Neuronal stem cell (in vitro differentiated cells): ENCODE results near the gene MGLL.

Experiments
- DNase-seq: peaks from one replicate; pipeline ENCODE4 v3.0.0-alpha.2; 2013; ENCODE audit warnings: low spot score
- H2AFZ ChIP-seq: one replicate; pipeline ENCODE4 v1.6.1; 2013; ENCODE audit warnings: mild to moderate bottlenecking, low read length, inconsistent platforms
- H2AK5ac ChIP-seq: 2 replicates; pipeline ENCODE4 v1.6.1; 2013; ENCODE audit warnings: low read depth, mild to moderate bottlenecking, inconsistent platforms, low read length, moderate library complexity, mixed read lengths
- H2BK120ac ChIP-seq: 2 replicates; pipeline ENCODE4 v1.6.1; 2013; ENCODE audit warnings: low read depth, mild to moderate bottlenecking, inconsistent platforms, low read length, moderate library complexity, mixed read lengths
- H2BK12ac ChIP-seq: one replicate; pipeline ENCODE4 v1.6.1; 2013; ENCODE audit warnings: low read length, inconsistent platforms
- H2BK15ac ChIP-seq: 2 replicates; pipeline ENCODE4 v1.6.1; 2013; ENCODE audit warnings: mild to moderate bottlenecking, low read length, inconsistent platforms, mixed read lengths
- H2BK5ac ChIP-seq: one replicate; pipeline ENCODE4 v1.6.1; 2013; ENCODE audit warnings: inconsistent platforms, mild to moderate bottlenecking, low read length, moderate library complexity
- H3K14ac ChIP-seq: one replicate; pipeline ENCODE4 v1.6.1; 2013; ENCODE audit warnings: low read length, inconsistent platforms
- H3K18ac ChIP-seq: 2 replicates; pipeline ENCODE4 v1.6.1; 2013; ENCODE audit warnings: low read length, inconsistent platforms
- H3K23ac ChIP-seq: 2 replicates; pipeline ENCODE4 v1.6.1; 2013; ENCODE audit warnings: low read depth, mild to moderate bottlenecking, mixed read lengths, low read length, inconsistent platforms; ENCODE audit not compliant: poor library complexity
- H3K27ac ChIP-seq: replicated peaks from 3 replicates; pipeline ENCODE4 v1.5.1; 2013; ENCODE audit warnings: low read length, inconsistent platforms
- H3K27me3 ChIP-seq, 3 experiments: 2 replicates each; pipeline ENCODE4 v1.6.1; 2013; ENCODE audit warnings: low read length in 3 of 3, mild to moderate bottlenecking in 2 of 3, inconsistent platforms in 1 of 3, low read depth in 1 of 3, mixed read lengths in 1 of 3, moderate library complexity in 1 of 3; ENCODE audit not compliant: control insufficient read depth in 3 of 3, insufficient read depth in 3 of 3
- H3K36me3 ChIP-seq, 2 donors: replicated peaks in 1 of 2; 2 replicates each; pipeline ENCODE4 v1.6.1; 2013; ENCODE audit warnings: low read length in 2 of 2; ENCODE audit not compliant: control insufficient read depth in 2 of 2, insufficient read depth in 2 of 2
- H3K4ac ChIP-seq: 2 replicates; pipeline ENCODE4 v1.6.1; 2013; ENCODE audit warnings: inconsistent platforms, mild to moderate bottlenecking, low read length, moderate library complexity
- H3K4me1 ChIP-seq, 2 donors: 1 replicate in 1 of 2; 2 replicates in 1 of 2; pipeline ENCODE4 v1.6.1; 2013; ENCODE audit warnings: low read length in 2 of 2, low read depth in 1 of 2; ENCODE audit not compliant: control insufficient read depth in 2 of 2, insufficient read depth in 1 of 2
- H3K4me2 ChIP-seq: one replicate; pipeline ENCODE4 v1.6.1; 2013; ENCODE audit warnings: mild to moderate bottlenecking, low read length, inconsistent platforms; ENCODE audit not compliant: insufficient read depth, poor library complexity, severe bottlenecking
- H3K4me3 ChIP-seq, 2 donors: 2 replicates each; pipeline ENCODE4 v1.5.1; 2013; ENCODE audit warnings: low read length in 2 of 2, mild to moderate bottlenecking in 2 of 2, inconsistent platforms in 1 of 2, moderate library complexity in 1 of 2
- H3K79me1 ChIP-seq: one replicate; pipeline ENCODE4 v1.6.1; 2013; ENCODE audit warnings: low read depth, mild to moderate bottlenecking, inconsistent platforms, low read length, moderate library complexity
- H3K9ac ChIP-seq: one replicate; pipeline ENCODE4 v1.6.1; 2013; ENCODE audit warnings: mild to moderate bottlenecking, low read depth, low read length, inconsistent platforms; ENCODE audit not compliant: poor library complexity
- H3K9me3 ChIP-seq, 2 donors: replicated peaks in 1 of 2; 2 replicates each; pipeline versions ENCODE3 to v1.6.1; 2013; ENCODE audit warnings: low read length in 2 of 2, mild to moderate bottlenecking in 2 of 2, inconsistent platforms in 1 of 2, low read depth in 1 of 2, mixed read lengths in 1 of 2, moderate library complexity in 1 of 2; ENCODE audit not compliant: control insufficient read depth in 2 of 2, insufficient read depth in 1 of 2
- H4K8ac ChIP-seq: one replicate; pipeline ENCODE4 v1.6.1; 2013; ENCODE audit warnings: low read depth, mild to moderate bottlenecking, inconsistent platforms, low read length, moderate library complexity
- H4K91ac ChIP-seq: one replicate; pipeline ENCODE4 v1.6.1; 2013; ENCODE audit warnings: low read length, low read depth, mild to moderate bottlenecking, inconsistent platforms; ENCODE audit not compliant: poor library complexity
- WGBS, 2 donors: extraction: QIAGEN DNeasy Blood & Tissue Kit; methylation state at CpG; one replicate each; pipeline ENCODE4 v1.1.7; 2013; ENCODE audit warnings: missing lambda C conversion rate in 2 of 2, mixed read lengths in 1 of 2; ENCODE audit not compliant: insufficient read length in 2 of 2, insufficient replicate concordance in 1 of 2; ENCODE audit errors: extremely low coverage in 2 of 2; 5-methylcytosine and 5-hydroxymethylcytosine counted together

Gene MGLL

DNA sequence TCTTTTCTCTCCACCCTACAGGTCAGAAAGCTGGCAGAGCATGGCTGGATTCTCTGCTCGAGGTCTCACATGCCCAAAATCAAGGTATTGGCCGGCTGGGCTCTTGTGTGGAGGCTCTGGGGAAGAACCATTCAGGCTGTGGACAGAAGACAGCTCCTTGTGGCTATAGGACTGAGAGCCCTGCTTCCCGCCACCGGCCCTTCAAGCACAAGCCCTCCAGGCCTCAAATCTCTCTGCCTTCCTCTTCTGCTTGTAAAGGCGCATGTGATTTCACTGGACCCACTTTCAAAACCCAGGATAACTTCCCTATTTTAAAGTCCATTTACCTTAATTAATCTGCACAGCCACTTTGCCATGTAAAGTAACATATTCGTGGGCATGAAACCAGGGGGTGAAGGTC, 36.2 kb upstream of the MGLL start:
- WGBS, 2 donors = no CpG with 5 or more reads among the region's 6 CpGs
- H3K4ac ChIP-seq = no peak overlapping the region
- H3K9ac ChIP-seq = no peak overlapping the region
- no peak overlapping the region for H2BK120ac ChIP-seq
- H3K36me3 ChIP-seq = no peaks in the 10 kb centered on the region
- H3K9me3 ChIP-seq = no peaks in the 10 kb centered on the region
- no peak overlapping the region for H3K18ac ChIP-seq
- H3K14ac ChIP-seq = no peak overlapping the region
- H3K27ac ChIP-seq = no peak overlapping the region
- no peak overlapping the region for H2BK5ac ChIP-seq
- no peak overlapping the region for H2AK5ac ChIP-seq
- H3K79me1 ChIP-seq = no peaks in the 10 kb centered on the region
- H2BK15ac ChIP-seq = no peak overlapping the region
- H3K23ac ChIP-seq = no peak overlapping the region
- no peak overlapping the region for H2AFZ ChIP-seq
- no peak for DNase-seq
- no peak overlapping the region for H3K4me2 ChIP-seq
- no peak overlapping the region for H3K4me3 ChIP-seq
- H2BK12ac ChIP-seq = no peak overlapping the region
- peaks cover 0 to 3% of the 10 kb centered on the region in 2 donors for H3K4me1 ChIP-seq
- H3K27me3 ChIP-seq = peaks cover 0 to 8% (median 0%) of the 10 kb centered on the region in 3 experiments
- no peak overlapping the region for H4K8ac ChIP-seq
- no peak overlapping the region for H4K91ac ChIP-seq

DNA sequence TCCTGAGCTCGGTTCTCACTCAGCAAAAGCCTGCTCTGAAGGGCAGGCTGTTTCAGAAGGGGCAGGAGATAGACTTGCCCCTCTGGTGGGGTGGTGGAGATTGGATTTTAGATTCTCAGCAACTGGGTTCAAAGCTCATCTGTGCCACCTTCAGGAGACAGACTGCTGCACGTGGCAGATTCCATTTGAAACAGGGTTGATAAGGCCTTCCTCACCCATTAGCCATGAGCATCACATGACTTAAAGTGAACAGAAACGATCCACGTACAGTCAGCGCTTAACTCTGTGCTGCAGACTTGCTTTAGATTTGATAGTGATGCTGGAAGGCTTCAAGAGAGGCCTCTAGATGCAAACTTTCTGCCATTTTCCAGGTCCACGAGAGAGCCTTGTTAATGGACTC, 35.0 kb upstream of the MGLL start:
- Histone ChIP-seq H2AFZ (no peak overlapping the region), H2BK120ac (no peak overlapping the region), H3K23ac (no peak overlapping the region), H3K79me1 (no peaks in the 10 kb centered on the region), H2BK12ac (no peak overlapping the region), H3K9ac (no peak overlapping the region), H3K36me3 (no peaks in the 10 kb centered on the region), H3K4me1 (peaks cover 0 to 3% of the 10 kb centered on the region in 2 donors), H3K18ac (no peak overlapping the region), H3K4ac (no peak overlapping the region), H3K9me3 (no peaks in the 10 kb centered on the region), H2BK15ac (no peak overlapping the region), H2AK5ac (no peak overlapping the region), H3K4me2 (no peak overlapping the region), H3K14ac (no peak overlapping the region), H2BK5ac (no peak overlapping the region), H3K27me3 (peaks cover 0 to 8% (median 0%) of the 10 kb centered on the region in 3 experiments), H3K4me3 (no peak overlapping the region), H3K27ac (no peak overlapping the region), H4K91ac (no peak overlapping the region), H4K8ac (no peak overlapping the region)
- DNase-seq = no peak
- no CpG with 5 or more reads among the region's 6 CpGs for WGBS, 2 donors

DNA sequence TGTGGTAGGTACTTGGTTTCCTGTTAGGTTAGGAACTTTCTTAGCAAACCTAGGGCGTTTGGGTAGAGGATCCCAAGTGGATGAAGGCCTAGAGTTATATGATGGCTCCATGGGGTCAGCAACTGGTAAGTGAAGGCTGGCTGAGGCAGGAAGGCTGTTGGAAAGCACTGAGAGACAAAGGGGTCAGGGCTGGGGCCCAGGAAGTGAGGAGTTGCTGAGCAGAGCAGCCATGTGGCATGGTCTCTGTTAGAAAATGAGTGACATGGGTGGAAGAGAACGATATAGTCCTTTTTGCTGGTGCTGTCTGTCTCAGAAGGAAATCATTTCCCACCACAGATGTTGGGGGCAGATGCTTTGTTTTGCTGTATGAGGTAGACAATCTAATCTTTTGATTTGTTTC, 34.5 kb upstream of the MGLL start:
- no peak overlapping the region for H2BK12ac ChIP-seq
- no peak overlapping the region for H4K91ac ChIP-seq
- DNase-seq = no peak
- no peaks in the 10 kb centered on the region for H3K79me1 ChIP-seq
- no peak overlapping the region for H3K4me3 ChIP-seq
- no peak overlapping the region for H3K14ac ChIP-seq
- no peak overlapping the region for H3K18ac ChIP-seq
- no peak overlapping the region for H3K23ac ChIP-seq
- peaks cover 0 to 4% of the 10 kb centered on the region in 2 donors for H3K4me1 ChIP-seq
- no peak overlapping the region for H3K27ac ChIP-seq
- H3K27me3 ChIP-seq = peaks cover 0 to 11% (median 0%) of the 10 kb centered on the region in 3 experiments
- H2AK5ac ChIP-seq = no peak overlapping the region
- no peak overlapping the region for H2BK120ac ChIP-seq
- no peak overlapping the region for H3K4me2 ChIP-seq
- no peak overlapping the region for H2BK15ac ChIP-seq
- no peak overlapping the region for H2BK5ac ChIP-seq
- no peaks in the 10 kb centered on the region for H3K9me3 ChIP-seq
- WGBS, 2 donors = no CpG with 5 or more reads among the region's 2 CpGs
- no peak overlapping the region for H4K8ac ChIP-seq
- H2AFZ ChIP-seq = no peak overlapping the region
- H3K4ac ChIP-seq = no peak overlapping the region
- H3K9ac ChIP-seq = no peak overlapping the region
- no peaks in the 10 kb centered on the region for H3K36me3 ChIP-seq

DNA sequence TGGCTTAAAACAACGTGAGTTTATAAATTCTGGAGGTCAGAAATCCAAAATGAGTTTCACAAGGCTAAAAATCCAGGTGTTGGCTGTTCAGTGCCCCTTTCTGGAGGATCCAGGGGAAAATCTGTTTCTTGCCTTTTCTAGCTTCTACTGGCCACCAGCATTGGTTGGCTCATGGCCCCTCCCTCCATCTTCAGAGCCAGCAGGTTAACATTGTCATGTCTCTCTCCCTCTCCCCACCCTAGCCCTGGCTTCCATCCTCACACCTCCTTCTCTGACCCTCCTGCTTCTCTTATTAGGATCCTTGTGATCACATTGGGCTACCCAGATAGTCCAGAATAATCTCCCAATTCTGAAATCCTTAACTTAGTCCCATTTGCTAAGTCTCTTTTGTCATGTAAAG, 32.9 kb upstream of the MGLL start:
- Histone ChIP-seq H2BK5ac (no peak overlapping the region), H3K4me2 (no peak overlapping the region), H3K23ac (no peak overlapping the region), H3K4ac (no peak overlapping the region), H3K79me1 (no peaks in the 10 kb centered on the region), H3K9ac (no peak overlapping the region), H3K9me3 (no peaks in the 10 kb centered on the region), H3K36me3 (no peaks in the 10 kb centered on the region), H3K27ac (no peak overlapping the region), H4K8ac (no peak overlapping the region), H3K4me1 (peaks cover 0 to 2% of the 10 kb centered on the region in 2 donors), H2BK120ac (no peak overlapping the region), H4K91ac (no peak overlapping the region), H2AK5ac (no peak overlapping the region), H3K4me3 (no peak overlapping the region), H2AFZ (no peak overlapping the region), H2BK15ac (no peak overlapping the region), H3K27me3 (peaks cover 0 to 16% (median 0%) of the 10 kb centered on the region in 3 experiments), H3K14ac (no peak overlapping the region), H3K18ac (no peak overlapping the region), H2BK12ac (no peak overlapping the region)
- WGBS, 2 donors = no CpG with 5 or more reads among the region's 1 CpG
- no peak for DNase-seq
